ENCODE data around the gene NCKAP5. TPM values are rescaled to one million over a fixed set of nuclear protein-coding genes. Genes with fewer than 3 reads are reported as not detected.

The NCKAP5 gene
- total and polyA plus RNA-seq, 2 experiments from 2014 or later = 0.65 to 0.86 TPM

GRCh38 chr2:133531382-133531781, 36.9 kb downstream of the NCKAP5 start:
- WGBS, 2 experiments (ENCODE audit: low coverage in 1 of 2, low lambda C conversion rate in 2 of 2, missing lambda C conversion rate in 2 of 2) = 23 to 30% methylated on average over 2 of the region's 2 CpGs
- TF ChIP-seq EZH2phosphoT487 (IDR thresholded peaks at IDR 0.05; ENCODE audit: insufficient read depth, low read depth) (no peak), EZH2 (IDR thresholded peaks at IDR 0.05; ENCODE audit: insufficient read depth, poor library complexity, severe bottlenecking) (no peak)

GRCh38 chr2:133530645-133531044, 37.6 kb downstream of the NCKAP5 start:
- Histone ChIP-seq H2AFZ (no peak overlapping the region), H4K20me1 (ENCODE audit: insufficient read depth) (no peaks in the 10 kb centered on the region), H3K79me2 (ENCODE audit: insufficient read depth) (no peaks in the 10 kb centered on the region), H3K9me3 (ENCODE audit: low read depth) (no peaks in the 10 kb centered on the region), H3K4me2 (ENCODE audit: unreplicated experiment) (no peak overlapping the region), H3K9ac (no peak overlapping the region), H3K4me1 (ENCODE audit: insufficient read depth) (0 out of 2 replicates have a peak, but pooled peaks cover 4% of the 10 kb centered on the region), H3K9me2 (ENCODE audit: insufficient read depth) (no peaks in the 10 kb centered on the region), H3K4me3 (no peak overlapping the region), H3F3A (ENCODE audit: insufficient read depth) (no peaks in the 10 kb centered on the region), H3K36me3 (ENCODE audit: low read depth) (no peaks in the 10 kb centered on the region), H3K27ac (no peak overlapping the region), H3K27me3 (replicated peaks; ENCODE audit: insufficient read depth) (no peaks in the 10 kb centered on the region)
- no peak for TF ChIP-seq EZH2 (IDR thresholded peaks at IDR 0.05; ENCODE audit: insufficient read depth, poor library complexity, severe bottlenecking)
- no peak for TF ChIP-seq EZH2phosphoT487 (IDR thresholded peaks at IDR 0.05; ENCODE audit: insufficient read depth, low read depth)
- in situ Hi-C loops (cut with MboI) = no loop called here
- no peak for DNase-seq

More at GRCh38 chr2:133531382-133531781, 36.9 kb downstream of the NCKAP5 start:
- no peaks in the 10 kb centered on the region for H3F3A ChIP-seq (ENCODE audit: insufficient read depth)
- H3K4me1 ChIP-seq (ENCODE audit: insufficient read depth) = 0 out of 2 replicates have a peak, but pooled peaks cover 4% of the 10 kb centered on the region
- in situ Hi-C loops (cut with MboI) = no loop called here
- no peaks in the 10 kb centered on the region for H3K36me3 ChIP-seq (ENCODE audit: low read depth)
- no peak overlapping the region for H3K27ac ChIP-seq
- no peaks in the 10 kb centered on the region for H3K27me3 ChIP-seq (replicated peaks; ENCODE audit: insufficient read depth)
- H3K4me3 ChIP-seq = no peak overlapping the region
- H3K9me2 ChIP-seq (ENCODE audit: insufficient read depth) = no peaks in the 10 kb centered on the region
- no peaks in the 10 kb centered on the region for H4K20me1 ChIP-seq (ENCODE audit: insufficient read depth)
- no peak for DNase-seq
- H3K9ac ChIP-seq = no peak overlapping the region
- no peaks in the 10 kb centered on the region for H3K79me2 ChIP-seq (ENCODE audit: insufficient read depth)
- H2AFZ ChIP-seq = no peak overlapping the region
- no peak overlapping the region for H3K4me2 ChIP-seq (ENCODE audit: unreplicated experiment)
- no peaks in the 10 kb centered on the region for H3K9me3 ChIP-seq (ENCODE audit: low read depth)

GRCh38 chr2:133526530-133527300, 41.5 kb downstream of the NCKAP5 start:
- Histone ChIP-seq H3K9ac (no peak overlapping the region), H3K27ac (no peak overlapping the region), H3K4me3 (no peak overlapping the region), H3K9me2 (ENCODE audit: insufficient read depth) (no peaks in the 10 kb centered on the region), H3K4me2 (ENCODE audit: unreplicated experiment) (no peak overlapping the region), H3K79me2 (ENCODE audit: insufficient read depth) (no peaks in the 10 kb centered on the region), H3K4me1 (ENCODE audit: insufficient read depth) (no peaks in the 10 kb centered on the region), H4K20me1 (ENCODE audit: insufficient read depth) (no peaks in the 10 kb centered on the region), H3K9me3 (ENCODE audit: low read depth) (no peaks in the 10 kb centered on the region), H3K36me3 (ENCODE audit: low read depth) (no peaks in the 10 kb centered on the region), H2AFZ (no peak overlapping the region), H3K27me3 (replicated peaks; ENCODE audit: insufficient read depth) (no peaks in the 10 kb centered on the region), H3F3A (ENCODE audit: insufficient read depth) (no peaks in the 10 kb centered on the region)
- DNase-seq = no peak
- in situ Hi-C loops (cut with MboI) = no loop called here
- no peak for TF ChIP-seq EZH2phosphoT487 (IDR thresholded peaks at IDR 0.05; ENCODE audit: insufficient read depth, low read depth)
- no peak for TF ChIP-seq EZH2 (IDR thresholded peaks at IDR 0.05; ENCODE audit: insufficient read depth, poor library complexity, severe bottlenecking)
- 43 to 50% methylated on average over 3 of the region's 3 CpGs for WGBS, 2 experiments (ENCODE audit: low coverage in 1 of 2, low lambda C conversion rate in 2 of 2, missing lambda C conversion rate in 2 of 2)

- WGBS, 2 experiments (ENCODE audit: low coverage in 1 of 2, low lambda C conversion rate in 2 of 2, missing lambda C conversion rate in 2 of 2) = 58 to 68% methylated on average over 5 of the region's 5 CpGs
- TF ChIP-seq EZH2phosphoT487 (IDR thresholded peaks at IDR 0.05; ENCODE audit: insufficient read depth, low read depth) = no peak
- TF ChIP-seq EZH2 (IDR thresholded peaks at IDR 0.05; ENCODE audit: insufficient read depth, poor library complexity, severe bottlenecking) = no peak
- no peak for DNase-seq
- H3K4me1 ChIP-seq (ENCODE audit: insufficient read depth) = no peaks in the 10 kb centered on the region
- no peak overlapping the region for H3K27ac ChIP-seq
- no peaks in the 10 kb centered on the region for H3K27me3 ChIP-seq (replicated peaks; ENCODE audit: insufficient read depth)
- H3K79me2 ChIP-seq (ENCODE audit: insufficient read depth) = no peaks in the 10 kb centered on the region
- H3K4me3 ChIP-seq = no peak overlapping the region
- H3K9me2 ChIP-seq (ENCODE audit: insufficient read depth) = no peaks in the 10 kb centered on the region
- H3K36me3 ChIP-seq (ENCODE audit: low read depth) = no peaks in the 10 kb centered on the region
- H3F3A ChIP-seq (ENCODE audit: insufficient read depth) = no peaks in the 10 kb centered on the region
- H4K20me1 ChIP-seq (ENCODE audit: insufficient read depth) = no peaks in the 10 kb centered on the region
- in situ Hi-C loops (cut with MboI) = no loop called here
- H3K4me2 ChIP-seq (ENCODE audit: unreplicated experiment) = no peak overlapping the region
- no peaks in the 10 kb centered on the region for H3K9me3 ChIP-seq (ENCODE audit: low read depth)
- H3K9ac ChIP-seq = no peak overlapping the region
- no peak overlapping the region for H2AFZ ChIP-seq
These were observed 42.4 kb downstream of the NCKAP5 start for GRCh38 chr2:133525613-133526529.

Measured in GM23248 (cell line).